ENCODE results near the gene ZNF462.
"Not testable (repeated sequence)": the region's sequence is repeated elsewhere in the genome, so short reads cannot be mapped to it uniquely, and the experiment has no call there.

The ZNF462 gene

DNA sequence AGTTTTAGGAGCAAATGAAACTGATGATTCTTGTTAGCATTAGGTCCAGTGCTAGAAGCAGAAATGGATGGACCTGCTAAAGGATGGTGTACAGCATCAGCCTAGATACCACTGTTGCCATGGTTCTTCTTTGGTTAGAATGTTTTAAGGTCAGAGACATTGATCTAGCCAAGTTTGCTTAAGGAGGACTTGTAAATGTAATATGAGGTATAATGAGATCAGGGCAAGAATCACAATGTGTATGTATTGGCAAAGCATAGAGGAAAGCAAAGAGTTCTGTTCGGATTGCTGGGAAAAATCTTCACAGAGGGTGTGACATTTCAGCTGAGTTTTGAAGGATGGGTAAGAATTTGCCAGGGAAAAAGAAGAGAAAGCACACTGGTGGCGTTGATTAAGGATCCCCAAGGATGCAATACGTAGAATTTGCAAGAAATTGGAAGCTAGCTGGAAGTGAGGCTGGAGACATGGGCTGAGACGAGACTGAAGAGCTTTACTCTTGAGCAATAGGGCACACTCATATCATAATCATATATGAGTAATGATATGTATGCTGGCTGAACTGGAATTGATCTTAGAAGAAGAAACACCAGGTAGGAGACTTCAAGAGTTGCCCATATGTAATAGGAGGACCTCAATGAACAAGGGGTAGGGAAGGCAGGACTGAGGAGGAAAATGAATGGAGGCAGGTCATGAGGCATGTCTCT is 102.0 kb downstream of the ZNF462 start:
- DNase-seq: no peak

DNA sequence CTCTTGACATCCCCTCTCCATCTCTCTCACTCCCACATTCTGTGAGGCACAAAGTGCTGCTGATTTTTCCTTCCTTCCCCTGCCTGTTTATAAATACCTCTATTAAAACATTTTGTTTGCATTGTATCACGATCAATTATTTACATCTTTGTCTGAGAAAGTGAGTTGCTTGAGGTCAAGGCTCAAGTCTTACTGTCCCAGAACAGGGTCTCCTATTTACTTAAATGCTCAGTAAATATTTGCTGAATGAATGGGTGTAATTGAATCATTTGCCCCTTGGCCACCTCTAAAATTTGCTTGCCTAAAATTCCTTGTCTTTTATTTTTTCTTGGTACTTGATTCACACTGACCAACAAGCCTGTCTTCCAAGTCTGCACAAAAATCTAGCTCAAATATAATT is 103.5 kb downstream of the ZNF462 start:
- no peak for DNase-seq

DNA sequence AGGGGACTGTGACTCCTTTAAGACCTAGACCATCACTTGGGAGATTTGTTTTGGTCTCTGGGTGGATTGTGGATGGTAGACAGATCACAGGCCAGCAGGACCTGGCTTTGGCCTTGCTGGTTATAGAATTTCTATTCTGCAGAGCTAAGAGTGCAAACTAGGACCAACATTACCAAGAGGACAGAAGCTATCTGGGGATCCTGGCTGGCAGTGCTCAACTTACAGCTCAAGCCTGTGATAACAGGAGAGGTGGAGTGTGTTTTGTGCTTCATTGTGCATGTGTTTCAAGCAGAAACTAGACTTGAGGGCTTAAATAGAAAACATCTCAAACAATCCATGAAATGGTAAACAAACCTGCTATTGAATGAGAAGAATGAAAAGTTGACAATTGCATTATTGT is 106.7 kb downstream of the ZNF462 start:
- no peak for DNase-seq

DNA sequence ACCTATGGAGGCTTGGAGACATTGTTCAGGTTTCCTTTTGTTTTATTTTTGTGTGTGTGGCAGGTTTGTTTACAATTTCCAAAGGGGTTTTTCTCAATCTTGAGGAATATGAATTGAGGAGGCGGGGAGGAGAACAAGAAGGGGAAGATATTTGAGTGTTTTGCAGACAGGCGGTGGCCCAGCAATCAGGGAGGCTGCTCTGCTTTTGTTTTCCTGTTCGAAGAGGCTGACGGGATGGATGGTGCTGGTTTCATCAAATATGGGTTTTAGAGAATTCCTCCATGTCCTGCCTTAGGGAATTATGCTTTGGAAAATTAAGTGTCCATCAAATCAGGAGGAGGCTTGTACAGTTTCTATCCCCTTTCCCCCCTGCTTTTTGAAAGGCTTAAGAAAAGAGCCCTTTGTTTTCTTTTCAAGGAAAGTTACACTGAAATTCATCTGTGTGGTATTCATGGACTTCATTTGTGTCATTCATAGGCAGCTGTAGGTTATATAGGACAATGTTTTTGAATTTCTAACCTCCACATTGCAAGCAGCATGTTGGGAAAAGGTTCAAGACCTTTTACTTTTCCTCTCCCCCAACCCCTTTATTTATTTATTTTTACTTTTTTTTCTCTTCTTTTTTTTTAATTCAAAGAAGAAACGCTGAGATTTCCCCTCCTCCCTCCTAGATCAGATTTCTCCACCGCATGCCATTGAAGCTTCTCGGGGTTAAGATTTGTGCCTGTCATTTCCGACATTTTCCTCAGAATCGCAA is 107.4 kb downstream of the ZNF462 start:
- no peak for DNase-seq

DNA sequence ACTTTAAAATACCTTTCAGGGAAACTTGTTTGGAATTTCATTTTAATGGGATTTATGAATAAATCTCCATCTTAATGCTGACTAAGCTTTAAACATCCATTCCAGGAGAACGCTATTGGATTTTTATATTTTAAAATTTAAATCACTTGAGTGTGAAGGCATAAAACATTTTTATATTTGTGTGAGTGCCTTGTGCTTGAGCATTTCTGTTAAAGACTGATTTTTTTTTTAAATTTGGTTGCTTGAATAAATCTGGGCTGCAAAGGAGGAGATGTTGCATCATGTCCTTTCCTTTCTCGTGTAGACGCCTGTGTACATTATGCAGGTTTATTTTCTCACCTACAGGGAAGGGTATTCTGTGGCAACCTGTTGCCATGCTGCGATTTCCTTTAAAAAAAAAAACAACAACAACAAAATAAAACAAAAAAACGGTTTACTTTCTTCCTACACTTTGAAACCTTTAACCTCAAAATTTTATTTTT is 108.1 kb downstream of the ZNF462 start:
- DNase-seq: no peak

DNA sequence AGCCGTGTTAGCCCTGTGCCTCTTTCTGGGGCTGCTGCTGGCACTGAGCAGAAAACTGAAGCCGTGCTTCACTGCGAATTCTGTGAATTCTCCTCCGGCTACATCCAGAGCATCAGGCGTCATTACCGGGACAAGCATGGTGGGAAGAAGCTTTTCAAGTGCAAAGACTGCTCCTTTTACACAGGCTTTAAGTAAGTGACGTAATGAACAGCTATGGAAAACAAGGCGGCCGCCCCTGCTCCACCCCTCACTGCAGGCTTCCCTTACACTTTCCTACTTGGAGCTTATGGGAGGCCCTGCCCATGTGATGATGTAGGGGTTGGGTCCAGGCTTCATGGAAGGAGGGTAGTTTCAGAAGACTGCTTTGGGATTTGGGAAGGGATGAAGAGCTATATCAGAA is 109.1 kb downstream of the ZNF462 start:
- no peak for DNase-seq

DNA sequence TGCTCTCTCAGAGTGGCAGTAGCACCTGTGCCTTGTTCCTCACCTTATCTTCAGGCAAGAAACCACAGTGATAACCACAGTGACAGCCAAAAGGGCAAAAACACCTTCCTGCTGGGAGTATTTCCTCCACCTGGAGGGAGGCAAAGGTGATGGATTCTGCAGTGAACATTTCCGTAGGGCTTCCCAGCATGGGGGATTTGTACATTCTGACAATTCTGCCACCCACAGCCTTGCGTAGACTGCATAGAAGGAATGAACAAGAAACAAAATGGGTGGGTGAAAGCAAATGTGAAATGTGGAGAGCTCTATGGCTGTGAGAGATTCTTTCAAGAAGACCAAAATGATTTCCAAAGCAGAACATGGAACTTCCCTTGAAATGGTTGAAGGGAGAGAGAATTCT is 111.4 kb downstream of the ZNF462 start:
- DNase-seq: peak; percentile 64

DNA sequence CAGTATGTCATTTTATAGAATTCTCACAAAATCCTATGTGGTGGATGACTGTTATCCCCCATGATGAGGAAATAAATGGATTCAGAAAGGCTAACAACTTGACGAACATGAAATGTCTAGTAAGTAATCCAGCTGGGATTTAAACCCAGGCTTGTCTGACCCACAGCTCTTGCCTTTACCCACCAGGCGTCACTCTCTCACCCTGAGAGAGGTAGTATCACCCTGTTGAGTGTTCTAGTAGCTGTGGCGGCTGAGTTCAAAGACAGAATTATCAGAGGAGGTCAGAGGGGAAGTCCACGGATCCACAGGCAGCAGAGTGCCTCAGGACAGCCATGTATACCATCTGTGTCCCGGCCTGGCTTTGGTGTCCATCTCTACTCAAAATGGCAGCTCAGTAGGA is 113.8 kb downstream of the ZNF462 start:
- no peak for DNase-seq

DNA sequence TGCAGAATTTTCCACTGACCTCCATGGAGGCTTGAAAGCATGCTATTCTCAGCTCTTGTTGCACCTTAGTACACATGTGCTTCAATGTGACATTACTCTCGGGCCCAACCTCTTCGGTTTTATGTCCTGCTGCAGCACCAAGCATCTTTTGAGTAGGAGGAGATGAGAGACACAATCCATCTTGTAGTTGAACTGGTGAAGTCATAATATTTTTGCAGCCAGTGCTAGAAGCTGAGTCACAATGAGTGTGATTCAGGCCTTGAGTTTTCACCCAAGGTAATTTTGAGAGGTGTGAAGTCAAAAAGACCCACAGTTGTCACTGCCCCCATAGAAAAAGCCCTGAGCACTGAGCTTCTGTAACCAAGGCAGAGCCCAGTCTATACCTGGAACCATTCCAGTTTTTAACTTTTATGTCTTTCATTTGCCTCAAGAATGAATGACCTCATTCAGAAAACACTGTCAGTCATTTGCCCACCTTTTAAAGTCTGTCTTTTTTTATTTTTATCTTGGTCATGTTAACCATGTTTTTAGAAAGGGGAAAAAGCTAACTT is 117.7 kb downstream of the ZNF462 start:
- no peak for DNase-seq

DNA sequence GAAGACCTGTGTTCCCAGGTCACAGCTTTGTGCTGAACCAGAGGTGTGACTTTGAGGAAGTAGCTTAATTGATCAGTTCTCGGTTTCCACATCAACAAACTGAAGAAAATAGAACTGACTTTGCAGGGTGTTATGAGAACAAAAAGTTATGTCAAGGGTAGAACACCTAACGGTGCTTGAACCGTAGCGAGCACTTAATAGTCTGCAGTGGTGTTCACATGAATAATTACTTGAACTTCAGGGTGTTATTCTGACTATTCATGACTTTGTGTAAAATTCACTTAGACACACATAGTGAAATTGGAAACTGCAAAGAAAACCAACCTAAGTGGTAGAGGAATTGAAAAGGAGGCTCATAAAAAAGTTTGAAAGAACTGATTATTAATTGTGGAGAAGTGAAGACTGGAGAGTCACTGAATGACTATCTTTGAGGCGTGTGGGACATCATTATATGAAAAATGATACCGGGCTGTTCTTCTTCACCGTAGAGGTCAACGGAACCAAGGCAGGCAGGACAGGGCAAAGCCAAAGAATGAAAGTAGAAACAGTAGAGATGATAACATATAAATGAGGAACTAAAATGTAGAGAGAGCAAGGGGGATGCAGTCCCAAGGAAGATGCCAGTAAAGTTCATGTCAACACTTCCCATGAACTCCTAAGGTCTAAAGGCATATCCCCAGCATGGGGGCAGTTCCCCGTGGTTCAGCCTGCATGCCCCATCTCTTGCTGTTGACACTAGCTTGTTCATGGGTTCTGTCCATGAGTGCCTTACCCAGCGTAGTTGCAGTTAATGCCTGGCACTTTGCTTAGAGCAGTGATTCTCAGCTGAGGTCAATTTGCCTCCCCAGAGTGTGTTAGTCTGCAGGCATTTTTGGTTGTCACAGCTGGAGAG is 118.7 kb downstream of the ZNF462 start:
- no peak for DNase-seq

DNA sequence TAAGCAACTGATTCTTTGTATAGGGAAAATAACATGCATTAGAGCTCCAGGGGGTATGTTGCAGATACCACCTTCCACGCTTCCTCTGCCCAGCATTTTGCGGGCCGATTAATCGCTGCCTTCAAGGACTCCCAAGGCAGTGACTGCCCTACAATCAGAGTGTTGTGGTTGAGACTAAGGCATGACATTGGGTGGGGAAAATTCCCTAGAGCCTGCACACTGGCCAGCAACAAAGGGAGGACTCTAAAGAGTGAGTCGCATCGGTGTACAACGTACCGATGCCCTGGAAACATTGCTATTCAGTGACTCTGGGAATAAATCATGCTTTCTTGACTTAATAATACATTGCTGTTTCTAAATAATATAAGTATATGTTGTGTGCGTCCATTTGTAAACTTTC is 119.7 kb downstream of the ZNF462 start:
- no peak for DNase-seq

DNA sequence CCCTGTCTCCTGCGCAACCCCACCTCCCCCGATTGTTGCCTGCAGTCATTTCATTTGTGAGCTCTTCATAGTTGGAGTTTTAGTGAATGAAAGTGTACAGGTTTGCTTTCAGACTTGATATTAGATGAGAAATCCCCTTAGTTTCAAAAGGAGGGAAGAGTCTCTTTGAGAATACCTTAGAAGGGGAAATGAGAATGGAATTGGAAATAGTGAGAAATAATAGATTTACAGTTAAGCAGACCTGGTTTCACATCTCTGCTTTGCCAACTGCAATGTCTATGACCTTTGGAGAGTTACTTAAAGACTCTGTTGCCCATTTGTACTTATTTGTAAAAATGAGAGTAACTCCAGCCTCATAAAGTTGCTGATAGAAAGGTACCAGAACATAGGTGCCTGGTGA is 120.4 kb downstream of the ZNF462 start:
- DNase-seq: no peak

DNA sequence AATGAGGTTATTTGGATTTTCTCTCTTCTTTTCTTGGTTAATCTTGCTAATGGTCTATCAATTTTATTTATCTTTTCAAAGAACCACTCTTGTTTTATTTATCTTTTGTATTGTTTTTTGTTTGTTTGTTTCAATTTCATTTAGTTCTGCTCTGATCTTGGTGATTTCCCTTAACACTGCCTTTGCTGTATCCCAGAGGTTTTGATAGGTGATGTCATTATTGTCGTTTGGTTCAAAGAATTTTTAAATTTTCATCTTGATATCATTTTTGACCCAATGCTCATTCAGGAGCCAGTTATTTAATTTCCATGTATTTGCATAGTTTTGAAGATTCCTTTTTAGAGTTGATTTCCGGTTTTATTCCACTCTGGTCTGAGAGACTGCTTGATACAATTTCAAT is 126.9 kb downstream of the ZNF462 start:
- not testable (repeated sequence) for DNase-seq

DNA sequence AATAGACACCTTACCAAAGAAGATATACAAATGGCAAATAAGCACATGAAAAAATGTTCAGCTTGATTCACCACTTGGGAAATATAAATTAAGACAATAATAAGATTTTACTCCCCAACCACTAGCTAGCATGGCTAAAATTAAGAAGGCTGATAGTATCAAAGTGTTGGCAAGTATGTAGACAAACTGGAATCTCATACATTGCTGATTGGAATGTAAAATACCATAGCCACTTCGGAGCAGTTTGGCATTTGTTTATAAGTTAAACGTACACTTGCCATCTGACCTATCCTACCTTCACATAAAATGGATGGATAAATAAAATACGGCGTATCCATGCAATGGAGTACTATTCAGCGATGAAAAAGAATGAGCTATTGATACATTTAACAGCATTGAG is 129.2 kb downstream of the ZNF462 start:
- no peak for DNase-seq

DNA sequence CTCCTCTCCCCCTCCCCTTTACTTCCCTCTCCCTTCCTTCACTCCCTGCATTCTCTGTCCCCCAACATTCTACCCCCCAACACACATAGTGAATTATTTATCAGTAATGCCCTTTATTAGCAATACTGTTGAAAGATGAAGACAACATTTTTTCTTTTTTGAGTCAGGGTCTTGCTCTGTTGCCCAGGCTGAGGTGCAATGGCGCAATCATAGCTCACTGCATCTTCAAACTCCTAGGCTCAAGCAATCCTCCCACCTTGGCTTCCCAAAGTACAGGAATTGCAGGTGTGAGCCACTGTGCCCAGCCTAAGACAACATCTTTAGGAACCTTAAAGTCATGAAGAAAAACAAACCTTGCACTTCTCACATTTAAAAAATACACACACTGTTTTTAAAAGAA is 130.6 kb downstream of the ZNF462 start:
- DNase-seq: no peak

DNA sequence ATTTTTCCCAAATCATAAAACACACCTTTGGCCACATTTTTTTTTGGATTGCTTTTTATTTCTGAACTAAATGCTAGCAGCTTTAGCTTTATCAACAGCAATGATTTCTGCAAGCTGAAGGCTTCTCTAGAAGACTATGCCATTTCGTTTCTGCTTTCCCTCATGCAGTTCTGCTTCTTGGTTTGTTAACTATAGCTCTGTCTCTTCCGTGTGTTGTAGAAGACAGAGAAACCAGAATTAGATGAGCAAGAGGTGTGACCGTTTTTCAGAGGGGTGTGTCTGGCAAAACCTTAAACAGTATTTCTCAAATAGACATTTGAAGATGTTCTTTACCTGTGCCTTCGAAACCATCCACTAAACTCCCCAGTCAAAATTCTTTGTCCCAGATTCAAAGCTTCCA is 131.5 kb downstream of the ZNF462 start:
- DNase-seq: no peak

DNA sequence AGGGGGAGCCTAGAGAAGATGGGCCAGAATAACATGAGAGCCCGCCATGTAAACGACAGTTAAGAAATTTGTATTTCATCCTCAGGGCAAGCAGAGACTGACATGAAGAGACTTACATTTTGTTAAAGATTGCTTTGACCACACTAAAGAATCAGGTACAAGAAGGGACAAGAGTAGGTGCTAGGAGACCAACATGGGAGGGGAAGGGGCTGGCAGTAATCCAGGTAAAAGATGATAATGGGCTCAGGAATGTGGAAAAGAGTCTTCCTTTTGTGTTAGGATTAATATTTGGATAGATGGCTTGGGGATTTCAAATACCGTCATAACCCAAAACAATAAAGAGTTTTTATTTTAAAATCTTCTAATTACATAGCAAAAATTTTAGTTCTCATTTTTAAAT is 137.3 kb downstream of the ZNF462 start:
- DNase-seq: no peak

DNA sequence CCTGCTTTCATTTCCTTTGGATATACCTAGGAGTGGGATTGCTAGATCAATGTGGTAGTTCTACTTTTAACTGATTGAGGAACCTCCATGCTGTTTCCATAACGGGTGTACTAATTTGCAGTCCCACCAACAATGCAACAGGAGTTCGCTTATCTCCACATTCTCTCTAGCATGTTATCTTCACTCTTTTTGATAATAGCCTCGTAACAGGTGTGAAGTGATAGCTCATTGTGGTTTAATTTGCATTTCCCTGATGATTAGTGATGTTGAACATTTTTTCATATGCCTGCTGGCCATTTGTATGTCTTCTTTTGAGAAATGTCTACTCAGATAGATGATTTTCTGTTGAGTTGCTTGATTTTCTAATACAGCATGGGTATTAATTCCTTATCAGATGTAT is 142.2 kb downstream of the ZNF462 start:
- DNase-seq: peak; percentile 8

DNA sequence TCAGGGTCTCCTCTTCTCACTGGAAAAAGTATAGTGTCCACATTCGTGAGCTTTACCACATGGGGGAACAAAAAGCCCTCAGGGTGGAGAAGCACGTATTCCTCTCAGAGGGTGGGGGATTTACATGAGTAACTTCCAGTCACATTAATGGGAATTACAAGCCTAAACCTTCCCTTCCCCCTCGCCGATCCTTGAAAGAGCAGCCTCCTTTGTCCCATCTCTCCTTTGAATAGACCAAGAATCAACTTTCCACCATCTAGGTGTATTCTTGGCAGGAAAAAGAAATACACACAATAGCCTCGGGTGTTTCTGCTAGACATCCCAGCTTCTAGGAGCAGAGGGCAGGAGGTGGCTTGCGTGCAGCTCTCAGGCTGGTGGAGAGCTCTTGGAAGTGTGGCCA is 144.4 kb downstream of the ZNF462 start:
- DNase-seq: no peak

DNA sequence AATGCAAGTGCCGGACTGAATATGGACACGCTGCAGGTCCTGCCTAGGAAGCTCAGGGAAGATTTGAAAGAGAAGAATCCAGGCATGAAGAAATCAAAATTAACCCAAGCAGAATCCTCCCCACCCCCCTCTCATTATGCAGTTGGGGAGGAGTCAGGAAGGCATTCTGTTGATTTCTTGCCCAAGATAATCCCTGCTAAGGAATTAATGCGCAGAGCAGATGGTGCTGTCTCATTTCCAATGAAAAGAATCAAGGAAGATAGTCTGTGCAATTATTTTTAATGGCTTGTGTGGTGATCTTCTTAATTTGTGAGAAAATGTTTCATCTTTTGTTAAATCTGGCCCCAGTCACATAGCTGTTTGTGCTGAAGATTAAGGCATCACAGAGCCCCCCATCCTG is 145.0 kb downstream of the ZNF462 start:
- DNase-seq: no peak

DNA sequence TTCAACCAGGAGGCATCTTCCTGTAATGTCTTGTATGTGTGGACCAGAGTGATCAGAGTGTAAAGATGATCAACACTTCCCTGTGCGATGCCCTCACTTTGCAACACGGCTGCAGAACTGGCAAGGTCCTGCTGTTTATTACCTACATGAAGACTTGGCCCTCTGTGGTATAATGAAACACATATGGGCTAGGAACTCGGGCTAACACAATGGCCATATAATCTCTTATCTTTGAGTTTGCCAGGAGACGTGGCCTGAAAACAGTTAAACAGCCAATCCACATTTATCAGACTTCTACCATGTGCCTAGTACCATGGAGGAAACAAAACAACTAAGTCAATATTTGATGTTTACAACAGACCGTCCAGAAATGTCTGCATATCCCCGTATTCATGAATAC is 145.5 kb downstream of the ZNF462 start:
- no peak for DNase-seq

DNA sequence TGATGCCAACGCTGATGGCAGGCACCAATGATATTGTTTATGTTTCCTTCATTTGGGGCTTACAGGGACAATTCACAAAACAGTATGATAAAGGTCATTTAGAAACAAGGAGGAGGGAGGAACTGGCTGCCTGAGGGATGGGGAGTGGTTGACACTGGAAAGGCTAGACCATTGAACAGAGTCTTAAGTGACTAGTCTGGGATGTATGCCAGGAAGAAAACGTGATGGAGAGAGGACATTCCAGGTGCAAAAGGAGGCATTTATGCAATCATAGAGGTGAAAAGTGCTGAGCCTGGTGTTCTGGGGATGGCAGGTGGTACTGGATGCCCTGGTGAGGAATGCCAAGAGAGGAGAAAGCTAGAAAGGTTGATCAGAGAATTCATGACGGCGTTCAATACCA is 153.4 kb downstream of the ZNF462 start:
- DNase-seq: no peak

DNA sequence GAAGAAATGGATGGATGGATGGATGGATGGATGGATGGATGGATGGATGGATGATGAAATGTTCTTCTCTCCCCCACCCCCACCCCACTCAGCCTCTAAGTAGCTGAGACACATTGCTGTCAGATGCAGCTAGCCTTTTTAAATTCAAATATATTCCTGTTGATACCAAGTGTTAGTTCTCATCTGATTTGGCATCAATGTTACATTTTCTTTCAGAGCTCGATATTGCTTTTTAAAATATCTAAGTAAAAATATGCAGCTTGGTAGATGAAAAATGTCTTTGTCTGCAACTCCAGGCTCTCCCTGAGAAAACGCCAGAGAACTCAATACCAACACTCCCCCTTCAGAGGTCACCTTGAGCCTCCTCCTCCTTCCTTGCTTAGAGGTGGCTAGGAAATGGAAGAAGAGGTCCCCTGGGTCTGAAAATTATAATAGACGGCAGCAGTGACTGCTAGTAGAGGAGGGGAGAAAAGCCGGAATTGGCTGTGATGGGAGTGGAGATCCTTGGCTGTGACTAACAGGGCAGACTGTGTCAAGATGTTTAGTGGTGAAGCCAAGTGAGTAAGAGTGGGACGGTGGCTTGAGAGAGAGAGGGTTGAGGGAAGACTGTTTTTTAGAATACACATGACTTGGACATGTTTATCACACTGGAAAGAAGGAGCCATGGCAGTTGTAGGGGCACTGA is 156.0 kb downstream of the ZNF462 start:
- DNase-seq: no peak
